NCI-H345 treated with DMSO at 0.1 percent for 48 hours (cell line): ENCODE measurements around the gene RNF167.

Experiments
- DNase-seq: peaks from one replicate; lab custom pipeline; 2025; ENCODE audit not compliant: unreplicated experiment; lab: John Stamatoyannopoulos, UW

RNF167 gene

GRCh38 chr17:4939796-4940554 lies at the start of gene RNF167, which contains the start of gene SLC25A11:
Gene RNF167 (plus strand): TSS chr17:4940268. CDS start chr17:4940910, 642 bp downstream.
Gene SLC25A11 (minus strand): TSS chr17:4940046. CDS start chr17:4939910, 136 bp downstream.
- DNase-seq, result peak; percentile 94

- DNase-seq, result no peak
Observed at GRCh38 chr17:4891411-4892410, 48.4 kb upstream of the RNF167 start.

- DNase-seq, result no peak
Observed at GRCh38 chr17:4892499-4893221, 47.4 kb upstream of the RNF167 start.

- DNase-seq, result no peak
Observed at GRCh38 chr17:4893272-4893671, 46.8 kb upstream of the RNF167 start.

- DNase-seq, result no peak
Observed at GRCh38 chr17:4893721-4894560, 46.1 kb upstream of the RNF167 start.

GRCh38 chr17:4895121-4895520 lies 44.9 kb upstream of the RNF167 start:
- no peak for DNase-seq

- no peak for DNase-seq
Observed at GRCh38 chr17:4895657-4896331, 44.3 kb upstream of the RNF167 start.

GRCh38 chr17:4896332-4897197 lies 43.5 kb upstream of the RNF167 start:
- DNase-seq, result no peak

GRCh38 chr17:4897198-4897687 lies 42.8 kb upstream of the RNF167 start:
- no peak for DNase-seq

- no peak for DNase-seq
Observed at GRCh38 chr17:4897785-4898184, 42.3 kb upstream of the RNF167 start.

- no peak for DNase-seq
Observed at GRCh38 chr17:4898351-4898750, 41.7 kb upstream of the RNF167 start.

- DNase-seq, result no peak
Observed at GRCh38 chr17:4898927-4899326, 41.1 kb upstream of the RNF167 start.

- DNase-seq, result no peak
Observed at GRCh38 chr17:4899341-4900230, 40.5 kb upstream of the RNF167 start, which contains the start of gene C17orf107. Gene C17orf107 (plus strand): TSS chr17:4899536. CDS start chr17:4899763, 227 bp downstream.

GRCh38 chr17:4900231-4901107 lies 39.6 kb upstream of the RNF167 start:
- no peak for DNase-seq

- no peak for DNase-seq
Observed at GRCh38 chr17:4901108-4901647, 38.9 kb upstream of the RNF167 start.
